CD8-positive, alpha-beta memory T cell (primary cell): ENCODE measurements around the gene MTA1. TPM values are rescaled to one million over a fixed set of nuclear protein-coding genes. Genes with fewer than 3 reads are reported as not detected.
A peak's percentile ranks its signal among the peaks of the same experiment; 100 is the strongest.

Source experiments
- CTCF ChIA-PET: fragments of 350-600 bp; sonication (Branson Sonifier 250); formaldehyde crosslinking; loops from one replicate; lab custom pipeline; 2021; ENCODE audit warnings: antibody characterized with exemption; lab: Charles Lee
- POLR2A ChIA-PET: fragments of 350-600 bp; sonication (Branson Sonifier 250); formaldehyde crosslinking; loops from one replicate; lab custom pipeline; 2021; ENCODE audit warnings: antibody characterized with exemption; lab: Charles Lee
- DNase-seq, 5 donors: peaks; one replicate each; pipeline versions ENCODE4 v3.0.0 to v3.0.0-alpha.2; 2020 to 2022; ENCODE audit warnings: mixed read lengths in 1 of 5
- H3K27ac ChIP-seq: one replicate; pipeline ENCODE4 v1.7.0; 2013; ENCODE audit warnings: low read depth, mild to moderate bottlenecking, low read length, moderate library complexity
- H3K27me3 ChIP-seq: 2 replicates; pipeline ENCODE4 v1.7.0; 2013; ENCODE audit warnings: low read length, mild to moderate bottlenecking; ENCODE audit not compliant: insufficient read depth, poor library complexity, severe bottlenecking
- H3K36me3 ChIP-seq: 2 replicates; pipeline ENCODE4 v1.7.0; 2013; ENCODE audit warnings: mild to moderate bottlenecking, low read length, moderate library complexity; ENCODE audit not compliant: insufficient read depth
- H3K4me1 ChIP-seq: 2 replicates; pipeline ENCODE4 v1.7.0; 2013; ENCODE audit warnings: mild to moderate bottlenecking, low read length, moderate library complexity; ENCODE audit not compliant: insufficient read depth
- H3K4me3 ChIP-seq: 2 replicates; pipeline ENCODE4 v1.7.0; 2013; ENCODE audit warnings: mild to moderate bottlenecking, low read length
- H3K9me3 ChIP-seq: 2 replicates; pipeline ENCODE4 v1.7.0; 2013; ENCODE audit warnings: mild to moderate bottlenecking, low read length
- H3K27ac Mint-ChIP-seq, 8 donors: one replicate each; pipeline ENCODE4 v1.8.0; 2020 to 2021; ENCODE audit warnings: mixed read lengths in 8 of 8, mild to moderate bottlenecking in 6 of 8, inconsistent platforms in 3 of 8, moderate library complexity in 3 of 8
- H3K27me3 Mint-ChIP-seq, 2 donors: one replicate each; pipeline ENCODE4 v1.8.0; 2020 to 2021; ENCODE audit warnings: mixed read lengths in 2 of 2, mild to moderate bottlenecking in 1 of 2, moderate library complexity in 1 of 2
- H3K36me3 Mint-ChIP-seq, 3 donors: one replicate each; pipeline ENCODE4 v1.8.0; 2020 to 2021; ENCODE audit warnings: mixed read lengths in 3 of 3, inconsistent platforms in 1 of 3, mild to moderate bottlenecking in 1 of 3
- H3K4me1 Mint-ChIP-seq, 3 donors: one replicate each; pipeline ENCODE4 v1.8.0; 2020 to 2021; ENCODE audit warnings: mixed read lengths in 3 of 3, inconsistent platforms in 1 of 3, mild to moderate bottlenecking in 1 of 3
- H3K4me3 Mint-ChIP-seq, 7 donors: one replicate each; pipeline ENCODE4 v1.8.0; 2020 to 2021; ENCODE audit warnings: mixed read lengths in 7 of 7, mild to moderate bottlenecking in 6 of 7, moderate library complexity in 4 of 7, inconsistent platforms in 2 of 7
- H3K9me3 Mint-ChIP-seq, 5 donors: one replicate each; pipeline ENCODE4 v1.8.0; 2020 to 2022; ENCODE audit warnings: mixed read lengths in 5 of 5, mild to moderate bottlenecking in 3 of 5, moderate library complexity in 2 of 5, inconsistent platforms in 1 of 5
- polyA plus RNA-seq: library from polyadenylated mRNA; unstranded; fragments of 300-500 nt; fragmentation: Illumina TruSeq; gene quantifications from one replicate; pipeline ENCODE4 v1.2.3, GENCODE V29; 2021
- total RNA-seq, 2 experiments: library from RNA; stranded (reverse); gene quantifications; one replicate each; pipeline ENCODE4 v1.2.3, GENCODE V29; 2021

MTA1 gene
- total and polyA plus RNA-seq, 3 experiments from 2014 or later: 6.1 to 129 (median 124) TPM

DNA sequence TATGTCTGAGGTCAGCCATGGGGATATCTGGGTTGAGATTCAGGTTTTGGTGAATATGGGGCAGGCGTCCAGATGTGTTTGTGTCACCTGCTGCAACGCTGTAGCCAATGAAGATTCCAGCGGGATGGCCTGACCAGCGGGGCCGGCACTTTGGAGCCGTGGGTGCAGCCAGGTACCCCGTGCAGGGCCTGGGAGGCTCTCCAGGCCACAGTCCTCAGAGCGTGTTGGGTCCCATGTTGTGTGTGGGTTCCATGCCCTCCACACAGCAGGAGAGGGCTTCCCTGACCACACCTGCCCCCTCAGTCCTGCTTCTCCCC is 24.1 kb upstream of the MTA1 start:
- peaks cover 6% of the 10 kb centered on the region for H3K36me3 ChIP-seq
- DNase-seq: peak in 1 of 5 donors; percentile 28
- H3K27ac ChIP-seq: no peak overlapping the region
- H3K4me1 ChIP-seq: peaks cover 18% of the 10 kb centered on the region
- H3K4me3 Mint-ChIP-seq: no peak overlapping the region
- H3K27me3 Mint-ChIP-seq: no peaks in the 10 kb centered on the region
- peaks cover 0 to 3% (median 0%) of the 10 kb centered on the region in 5 donors for H3K9me3 Mint-ChIP-seq
- peaks cover 5 to 23% (median 9%) of the 10 kb centered on the region in 3 donors for H3K4me1 Mint-ChIP-seq
- no peak overlapping the region for H3K27ac Mint-ChIP-seq
- POLR2A ChIA-PET: no interaction called here
- CTCF ChIA-PET: no interaction called here
- H3K4me3 ChIP-seq: no peak overlapping the region
- no peaks in the 10 kb centered on the region for H3K27me3 ChIP-seq
- peaks cover 3 to 9% (median 4%) of the 10 kb centered on the region in 3 donors for H3K36me3 Mint-ChIP-seq
- no peaks in the 10 kb centered on the region for H3K9me3 ChIP-seq

DNA sequence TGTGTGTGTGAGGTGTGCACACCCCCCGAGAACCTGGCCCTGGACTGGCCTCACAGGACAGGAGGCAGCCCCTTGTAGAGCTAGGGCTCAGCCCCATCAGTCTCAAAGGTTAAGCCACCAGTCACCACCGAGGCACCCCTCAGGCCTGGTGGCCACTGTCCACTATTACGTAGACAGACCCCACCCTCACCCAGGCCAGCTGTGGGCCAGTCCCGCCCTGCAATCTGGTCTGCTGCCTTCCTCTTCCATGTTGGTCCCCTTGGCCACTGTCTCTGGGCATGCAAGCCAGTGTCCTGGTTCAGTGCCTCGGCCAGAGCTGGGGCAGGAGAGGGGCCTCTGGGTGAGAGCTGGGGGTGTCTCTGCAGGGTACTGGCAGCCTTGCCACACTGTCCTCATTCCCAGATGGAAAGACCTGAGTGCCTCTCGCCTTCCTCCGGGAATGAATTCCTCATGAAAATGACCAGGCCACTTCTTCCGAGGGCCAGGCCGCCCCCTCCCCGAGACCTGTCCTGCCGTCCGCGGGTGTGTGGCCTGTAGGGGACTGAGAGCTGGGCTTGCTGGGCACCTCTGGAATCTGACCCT is 22.2 kb upstream of the MTA1 start:
- Mint-ChIP-seq H3K36me3 (peaks cover 7 to 20% (median 15%) of the 10 kb centered on the region in 3 donors), H3K27ac (peak overlapping the region in 7 of 8 donors; percentile 60 to 88 (median 78)), H3K27me3 (no peaks in the 10 kb centered on the region), H3K9me3 (peaks cover 0 to 14% (median 8%) of the 10 kb centered on the region in 5 donors), H3K4me1 (peaks cover 5 to 23% (median 9%) of the 10 kb centered on the region in 3 donors), H3K4me3 (peak overlapping the region; percentile 77 to 92 (median 80))
- Histone ChIP-seq H3K4me3 (peak overlapping the region; percentile 70), H3K27me3 (no peaks in the 10 kb centered on the region), H3K4me1 (peaks cover 18% of the 10 kb centered on the region), H3K36me3 (peaks cover 10% of the 10 kb centered on the region), H3K27ac (peak overlapping the region; percentile 78), H3K9me3 (no peaks in the 10 kb centered on the region)
- DNase-seq: no peak
- POLR2A ChIA-PET: no interaction called here
- CTCF ChIA-PET: interaction anchor here (1.0 to 4.4 kb wide), 3 partner anchors 9 to 92 kb away, joined by 3 to 18 read pairs (median 9); no protein-coding TSS in a partner anchor

DNA sequence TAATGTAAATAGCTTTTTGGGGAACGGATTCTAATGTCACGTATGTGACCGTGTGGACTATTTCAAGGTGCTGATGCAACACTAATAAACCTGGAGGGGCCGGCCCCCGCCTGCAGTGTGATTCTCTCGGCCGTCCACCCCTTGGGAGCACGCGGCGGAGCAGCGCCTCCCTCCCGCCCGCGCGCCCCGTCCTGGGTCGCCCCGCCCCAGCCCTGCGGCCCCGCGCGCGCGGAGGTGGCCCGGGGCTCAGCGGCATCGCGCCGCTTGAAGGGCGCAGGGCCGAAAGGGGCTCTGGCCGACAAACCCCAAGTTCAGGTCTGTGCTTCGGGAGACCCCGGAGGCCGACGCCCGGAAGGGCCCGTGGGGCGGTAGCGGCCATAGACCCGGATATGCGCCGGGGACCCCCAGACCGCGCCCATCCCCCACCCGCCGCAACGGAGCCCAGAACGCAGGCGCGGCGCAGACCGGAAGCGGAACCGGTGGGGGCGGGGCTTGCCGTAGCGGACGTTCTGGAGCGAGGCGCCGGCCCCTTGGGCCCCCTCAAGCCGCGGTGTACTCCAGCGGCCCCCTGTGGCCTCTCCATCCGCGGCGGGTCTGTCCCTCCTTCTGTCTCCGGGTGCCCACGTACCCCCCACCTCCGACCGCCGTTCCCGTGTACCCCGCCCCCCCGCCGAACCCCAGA is 21.4 kb upstream of the MTA1 start, which contains the start of gene TEX22:
Gene TEX22, plus strand, starts transcription at position 495 of the 682 bp plus-strand sequence. CDS start 803 bp downstream, outside the sequence.
- POLR2A ChIA-PET: interaction anchor here (1.0 kb wide), 1 partner anchor 13 kb away, joined by 3 read pairs; no protein-coding TSS in a partner anchor
- H3K4me1 Mint-ChIP-seq: peaks cover 5 to 23% (median 10%) of the 10 kb centered on the region in 3 donors
- peak within 1 kb of the TSS; percentile 32 to 93 (median 82) for H3K27ac Mint-ChIP-seq
- peaks cover 10% of the 10 kb centered on the region for H3K36me3 ChIP-seq
- CTCF ChIA-PET: interaction anchor here (1.0 to 4.4 kb wide), 4 partner anchors 8 to 91 kb away, joined by 3 to 18 read pairs (median 6); no protein-coding TSS in a partner anchor
- peak within 1 kb of the TSS; percentile 77 to 94 (median 84) for H3K4me3 Mint-ChIP-seq
- peak within 1 kb of the TSS; percentile 70 for H3K4me3 ChIP-seq
- peaks cover 0 to 15% (median 9%) of the 10 kb centered on the region in 5 donors for H3K9me3 Mint-ChIP-seq
- no peaks in the 10 kb centered on the region for H3K27me3 ChIP-seq
- no peaks in the 10 kb centered on the region for H3K27me3 Mint-ChIP-seq
- H3K36me3 Mint-ChIP-seq: peaks cover 7 to 20% (median 15%) of the 10 kb centered on the region in 3 donors
- no peaks in the 10 kb centered on the region for H3K9me3 ChIP-seq
- H3K27ac ChIP-seq: peak within 1 kb of the TSS; percentile 78
- peak; percentile 82 to 89 (median 85) for DNase-seq
- peaks cover 18% of the 10 kb centered on the region for H3K4me1 ChIP-seq

DNA sequence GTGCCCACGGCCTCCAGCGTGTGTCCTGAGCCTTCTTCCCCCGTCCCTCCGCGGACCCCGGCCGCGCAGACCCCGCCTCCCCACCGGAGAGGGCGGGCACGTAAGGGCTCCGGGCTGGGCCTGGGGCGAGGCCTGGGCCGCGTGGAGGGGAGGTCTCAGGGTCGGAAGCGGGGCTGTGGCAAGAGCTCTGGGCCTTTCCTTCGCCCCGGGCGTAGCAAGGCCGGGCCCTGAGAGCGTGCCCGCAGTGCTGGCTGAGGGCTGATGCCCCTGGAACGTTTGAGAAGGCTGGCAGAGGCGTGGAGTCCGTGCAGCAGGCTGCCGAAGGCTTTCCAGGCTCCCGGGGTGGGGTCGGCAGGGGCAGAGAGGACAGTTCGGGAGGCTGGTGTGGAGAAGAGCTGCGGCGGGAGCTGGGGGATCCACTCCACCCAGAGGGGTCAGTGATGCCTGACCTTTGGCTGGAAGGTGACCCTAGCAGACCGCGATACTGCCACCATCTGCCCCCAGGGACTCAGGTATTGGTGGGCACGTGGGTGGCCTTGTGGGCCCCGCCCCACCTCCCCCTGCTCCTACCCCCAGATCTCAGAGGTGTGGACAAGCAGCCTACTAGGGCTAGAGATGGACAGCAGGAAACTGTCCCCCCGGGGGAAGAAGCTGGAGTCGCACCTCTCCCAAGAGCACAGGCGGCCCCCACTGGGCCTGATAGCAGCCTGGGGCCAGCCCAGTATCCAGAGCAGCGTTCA is 20.7 kb upstream of the MTA1 start:
- peak in 2 of 5 donors; percentile 21 to 68 for DNase-seq
- Histone ChIP-seq H3K27me3 (no peaks in the 10 kb centered on the region), H3K27ac (peak overlapping the region; percentile 78), H3K4me3 (peak overlapping the region; percentile 70), H3K4me1 (peaks cover 20% of the 10 kb centered on the region), H3K9me3 (no peaks in the 10 kb centered on the region), H3K36me3 (peaks cover 10% of the 10 kb centered on the region)
- Mint-ChIP-seq H3K36me3 (peaks cover 7 to 20% (median 15%) of the 10 kb centered on the region in 3 donors), H3K27me3 (no peaks in the 10 kb centered on the region), H3K9me3 (peaks cover 0 to 17% (median 12%) of the 10 kb centered on the region in 5 donors), H3K4me1 (peaks cover 5 to 23% (median 10%) of the 10 kb centered on the region in 3 donors), H3K27ac (peak overlapping the region in 5 of 8 donors; percentile 68 to 93 (median 73)), H3K4me3 (peak overlapping the region; percentile 77 to 94 (median 84))
- ChIA-PET POLR2A (interaction anchor here (1.0 kb wide), 1 partner anchor 13 kb away, joined by 3 read pairs; no protein-coding TSS in a partner anchor), CTCF (interaction anchor here (0.8 to 4.4 kb wide), 3 partner anchors 26 to 91 kb away, joined by 4 to 18 read pairs (median 4); no protein-coding TSS in a partner anchor)

GRCh38 chr14:105399466-105399775 is 20.2 kb upstream of the MTA1 start:
- peaks cover 5 to 23% (median 10%) of the 10 kb centered on the region in 3 donors for H3K4me1 Mint-ChIP-seq
- ChIA-PET POLR2A (no interaction called here), CTCF (interaction anchor here (0.8 to 4.4 kb wide), 3 partner anchors 27 to 90 kb away, joined by 4 to 18 read pairs (median 4); no protein-coding TSS in a partner anchor)
- peaks cover 7 to 20% (median 15%) of the 10 kb centered on the region in 3 donors for H3K36me3 Mint-ChIP-seq
- Histone ChIP-seq H3K9me3 (no peaks in the 10 kb centered on the region), H3K36me3 (peaks cover 10% of the 10 kb centered on the region), H3K27ac (no peak overlapping the region), H3K27me3 (no peaks in the 10 kb centered on the region), H3K4me3 (no peak overlapping the region), H3K4me1 (peaks cover 25% of the 10 kb centered on the region)
- peaks cover 0 to 17% (median 12%) of the 10 kb centered on the region in 5 donors for H3K9me3 Mint-ChIP-seq
- DNase-seq: no peak
- H3K27me3 Mint-ChIP-seq: no peaks in the 10 kb centered on the region
- H3K27ac Mint-ChIP-seq: peak overlapping the region in 2 of 8 donors; percentile 73 to 74
- H3K4me3 Mint-ChIP-seq: peak overlapping the region; percentile 69 to 85 (median 83)

DNA sequence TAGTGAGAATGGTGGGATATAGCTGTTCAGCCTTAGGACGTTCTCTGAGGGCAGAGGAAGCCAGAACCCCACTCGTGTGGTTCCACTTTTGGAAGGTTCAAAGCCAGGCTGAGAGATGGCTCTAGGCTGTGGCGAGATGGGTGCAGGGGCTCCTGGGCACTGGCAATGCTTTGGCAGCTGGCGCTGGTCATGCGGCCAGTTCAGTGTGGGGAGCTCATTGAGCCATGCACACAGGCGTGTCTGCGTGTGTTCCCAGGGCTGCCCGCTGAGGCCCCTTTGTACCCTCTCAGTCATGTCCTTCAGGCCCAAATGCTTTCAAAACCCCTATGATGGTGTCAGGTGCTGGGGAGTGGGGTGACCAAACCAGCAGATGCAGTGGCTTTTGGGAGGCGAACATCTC is 19.6 kb upstream of the MTA1 start:
- ChIA-PET POLR2A (no interaction called here), CTCF (interaction anchor here (1.8 to 4.4 kb wide), 2 partner anchors 28 to 80 kb away, joined by 4 to 18 read pairs; no protein-coding TSS in a partner anchor)
- peaks cover 28% of the 10 kb centered on the region for H3K4me1 ChIP-seq

DNA sequence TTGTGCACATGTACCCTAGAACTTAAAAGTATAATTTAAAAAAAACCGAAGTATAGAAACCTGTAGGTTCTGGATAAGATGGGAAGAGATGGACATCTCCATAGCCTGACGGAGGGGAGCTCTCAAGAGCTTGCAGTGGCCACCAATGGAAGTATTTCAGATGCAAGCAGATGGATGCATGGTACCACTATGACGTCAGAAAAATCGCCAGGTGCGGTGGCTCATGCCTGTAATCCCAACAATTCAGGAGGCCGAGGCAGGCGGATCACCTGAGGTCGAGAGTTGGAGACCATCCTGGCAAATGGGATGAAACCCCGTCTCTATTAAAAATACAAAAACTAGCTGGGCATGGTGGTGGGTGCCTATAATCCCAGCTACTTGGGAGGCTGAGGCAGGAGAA is 17.9 kb upstream of the MTA1 start:
- no peak overlapping the region for H3K4me3 Mint-ChIP-seq
- no peaks in the 10 kb centered on the region for H3K27me3 ChIP-seq
- peaks cover 28% of the 10 kb centered on the region for H3K4me1 ChIP-seq
- no peak for DNase-seq
- no peak overlapping the region for H3K27ac ChIP-seq
- H3K4me1 Mint-ChIP-seq: peaks cover 5 to 23% (median 10%) of the 10 kb centered on the region in 3 donors
- ChIA-PET CTCF (no interaction called here), POLR2A (no interaction called here)
- H3K36me3 Mint-ChIP-seq: peaks cover 7 to 18% (median 15%) of the 10 kb centered on the region in 3 donors
- H3K9me3 Mint-ChIP-seq: peaks cover 0 to 25% (median 12%) of the 10 kb centered on the region in 5 donors
- H3K36me3 ChIP-seq: peaks cover 10% of the 10 kb centered on the region
- no peaks in the 10 kb centered on the region for H3K27me3 Mint-ChIP-seq
- peak overlapping the region in 1 of 8 donors; percentile 73 for H3K27ac Mint-ChIP-seq
- H3K9me3 ChIP-seq: no peaks in the 10 kb centered on the region
- no peak overlapping the region for H3K4me3 ChIP-seq

More for the DNA sequence above, 19.6 kb upstream of the MTA1 start:
- no peak overlapping the region for H3K27ac ChIP-seq
- no peaks in the 10 kb centered on the region for H3K9me3 ChIP-seq
- Mint-ChIP-seq H3K27me3 (no peaks in the 10 kb centered on the region), H3K36me3 (peaks cover 7 to 18% (median 15%) of the 10 kb centered on the region in 3 donors), H3K4me3 (peak overlapping the region in 6 of 7 donors; percentile 37 to 85 (median 82)), H3K27ac (peak overlapping the region in 2 of 8 donors; percentile 12 to 73), H3K4me1 (peaks cover 5 to 23% (median 10%) of the 10 kb centered on the region in 3 donors), H3K9me3 (peaks cover 0 to 20% (median 12%) of the 10 kb centered on the region in 5 donors)
- no peaks in the 10 kb centered on the region for H3K27me3 ChIP-seq
- DNase-seq: no peak
- no peak overlapping the region for H3K4me3 ChIP-seq
- H3K36me3 ChIP-seq: peaks cover 10% of the 10 kb centered on the region
